ENCODE measurements around the gene NFATC1.

GRCh38 chr18:79384151-79384807 lies 11.5 kb upstream of the NFATC1 start:
- TF ChIP-seq, protein P1, sequence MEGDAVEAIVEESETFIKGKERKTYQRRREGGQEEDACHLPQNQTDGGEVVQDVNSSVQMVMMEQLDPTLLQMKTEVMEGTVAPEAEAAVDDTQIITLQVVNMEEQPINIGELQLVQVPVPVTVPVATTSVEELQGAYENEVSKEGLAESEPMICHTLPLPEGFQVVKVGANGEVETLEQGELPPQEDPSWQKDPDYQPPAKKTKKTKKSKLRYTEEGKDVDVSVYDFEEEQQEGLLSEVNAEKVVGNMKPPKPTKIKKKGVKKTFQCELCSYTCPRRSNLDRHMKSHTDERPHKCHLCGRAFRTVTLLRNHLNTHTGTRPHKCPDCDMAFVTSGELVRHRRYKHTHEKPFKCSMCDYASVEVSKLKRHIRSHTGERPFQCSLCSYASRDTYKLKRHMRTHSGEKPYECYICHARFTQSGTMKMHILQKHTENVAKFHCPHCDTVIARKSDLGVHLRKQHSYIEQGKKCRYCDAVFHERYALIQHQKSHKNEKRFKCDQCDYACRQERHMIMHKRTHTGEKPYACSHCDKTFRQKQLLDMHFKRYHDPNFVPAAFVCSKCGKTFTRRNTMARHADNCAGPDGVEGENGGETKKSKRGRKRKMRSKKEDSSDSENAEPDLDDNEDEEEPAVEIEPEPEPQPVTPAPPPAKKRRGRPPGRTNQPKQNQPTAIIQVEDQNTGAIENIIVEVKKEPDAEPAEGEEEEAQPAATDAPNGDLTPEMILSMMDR (IDR thresholded peaks at IDR 0.05; ENCODE audit: poor library complexity): no peak
- TF ChIP-seq EZH2phosphoT487 (IDR thresholded peaks at IDR 0.05; ENCODE audit: low read depth, severe bottlenecking, unreplicated experiment): no peak
- TF ChIP-seq EZH2 (IDR thresholded peaks at IDR 0.05; ENCODE audit: borderline replicate concordance): no peak
